Astrocyte (in vitro differentiated cells and primary cell): ENCODE results near the gene APLP1.

ENCODE experiments used
- CTCF ChIP-seq: IDR thresholded peaks from 2 replicates; pipeline ENCODE4 v1.5.1; 2011; ENCODE audit warnings: low read depth, mild to moderate bottlenecking, inconsistent platforms, low read length, moderate library complexity; ENCODE audit not compliant: insufficient read depth
- EZH2 ChIP-seq: IDR thresholded peaks from 2 replicates; pipeline ENCODE4 v1.6.1; 2012; ENCODE audit warnings: mild to moderate bottlenecking, low read length, inconsistent platforms; ENCODE audit not compliant: insufficient read depth

GRCh38 chr19:35885904-35886303, 17.5 kb downstream of the APLP1 start:
- no peak for TF ChIP-seq CTCF
- TF ChIP-seq EZH2, result no peak
